ENCODE results near the gene GLIPR1.

GRCh38 chr12:75550401-75551240 lies 70.1 kb downstream of the GLIPR1 start:
- no peak for TF ChIP-seq CTCF (IDR thresholded peaks at IDR 0.05)
- TF ChIP-seq POLR2A (IDR thresholded peaks at IDR 0.05) = no peak
